ENCODE data around the gene FAAP24. TPM values are rescaled to one million over a fixed set of nuclear protein-coding genes. Genes with fewer than 3 reads are reported as not detected.

The FAAP24 gene
- total and polyA plus RNA-seq, 2 of the 8 experiments (the other 6 are each of a cell fraction or from before 2014, with no cell fraction given): 3.3 to 4.2 TPM

GRCh38 chr19:32976223-32976805 lies 4.3 kb downstream of the FAAP24 start (continued):
- no peak for TF ChIP-seq CHD2 (IDR thresholded peaks at IDR 0.05; ENCODE audit: low read length)
